Gastrocnemius medialis (tissue), 4 donors: ENCODE results near the gene ANTKMT. TPM values are rescaled to one million over a fixed set of nuclear protein-coding genes. Genes with fewer than 3 reads are reported as not detected.

Source experiments
- ATAC-seq, 2 donors: fragments of 150-250 bp; one replicate each; pipeline ENCODE4 v1.9.1; 2016
- DNase-seq, 2 donors: peaks; one replicate each; pipeline ENCODE4 v3.0.0-alpha.2; 2019
- H3K27ac ChIP-seq, 4 donors: fragments of 200-600 bp; sonication (generic); 1 replicate in 1 of 4; 2 replicates in 3 of 4; pipeline ENCODE4 v1.5.1; 2016 to 2018; ENCODE audit warnings: mild to moderate bottlenecking in 2 of 4, moderate library complexity in 1 of 4
- H3K27me3 ChIP-seq, 3 donors: fragments of 200-600 bp; sonication (generic) in 2 of 3; 1 replicate in 1 of 3; 2 replicates in 2 of 3; pipeline versions ENCODE4 v1.5.1 to v1.6.0; 2016 to 2019; ENCODE audit warnings: mild to moderate bottlenecking in 1 of 3, moderate library complexity in 1 of 3
- H3K36me3 ChIP-seq, 2 donors: fragments of 200-600 bp; sonication (generic) in 1 of 2; one replicate each; pipeline ENCODE4 v1.5.1; 2017 to 2018
- H3K4me1 ChIP-seq, 2 donors: fragments of 200-600 bp; sonication (generic) in 1 of 2; one replicate each; pipeline ENCODE4 v1.5.1; 2016 to 2017; ENCODE audit warnings: mild to moderate bottlenecking in 2 of 2
- H3K4me3 ChIP-seq, 4 donors: fragments of 200-600 bp; sonication (generic) in 3 of 4; 1 replicate in 1 of 4; 2 replicates in 3 of 4; pipeline ENCODE4 v1.5.1; 2016 to 2019; ENCODE audit warnings: mild to moderate bottlenecking in 2 of 4
- H3K9me3 ChIP-seq, 3 donors: fragments of 200-600 bp; sonication (generic) in 2 of 3; 1 replicate in 1 of 3; 2 replicates in 2 of 3; pipeline ENCODE4 v1.5.1; 2016 to 2019
- CTCF ChIP-seq, 5 experiments: fragments of 450-650 bp in 3 of 5; fragments of 200-600 bp in 2 of 5; sonication (generic) in 2 of 5; IDR thresholded peaks in 4 of 5; conservative IDR thresholded peaks in 1 of 5; 1 replicate in 4 of 5; 2 replicates in 1 of 5; pipeline ENCODE4 v1.5.1; 2016 to 2019; ENCODE audit warnings: antibody characterized with exemption in 5 of 5, mild to moderate bottlenecking in 3 of 5, moderate library complexity in 3 of 5
- POLR2A ChIP-seq, 2 donors: fragments of 450-650 bp; IDR thresholded peaks; one replicate each; pipeline ENCODE4 v1.6.1; 2017; ENCODE audit warnings: antibody characterized with exemption in 2 of 2, mild to moderate bottlenecking in 2 of 2, moderate library complexity in 2 of 2
- in situ Hi-C, 4 donors: fragments of 200-750 bp; cut with MboI; loops; one replicate each; pipeline versions ENCODE4 v1.15.0 to v1.8.0; 2017; ENCODE audit warnings: low sequenced_read_pairs in 4 of 4
- intact Hi-C: fragments of 100-400 bp; cut with DNase I; formaldehyde crosslinking; loops from one replicate; pipeline ENCODE4 v1.15.1; 2023; ENCODE audit warnings: low total_unique reads
- total RNA-seq, 4 donors: library from RNA; depleted of rRNA; stranded (reverse); fragments of >200 nt; gene quantifications; one replicate each; pipeline versions ENCODE4 v1.1.0 to v1.2.3, GENCODE V29; 2016

Gene ANTKMT
- total RNA-seq, 4 donors from 2014 or later: 20.9 to 84.0 (median 38.7) TPM

GRCh38 chr16:717450-718245 is 3.3 kb upstream of the ANTKMT start:
- no peaks in the 10 kb centered on the region for H3K27me3 ChIP-seq
- TF ChIP-seq POLR2A (IDR thresholded peaks at IDR 0.05): no peak
- no peak for TF ChIP-seq CTCF (IDR thresholded peaks at IDR 0.05 in 4 of 5, conservative IDR thresholded peaks at IDR 0.05 in 1 of 5)
- no peaks in the 10 kb centered on the region for H3K9me3 ChIP-seq
- no peak overlapping the region for H3K4me3 ChIP-seq
- H3K4me1 ChIP-seq: peaks cover 24 to 39% of the 10 kb centered on the region in 2 donors
- no peak for DNase-seq
- in situ Hi-C loops: no loop called here
- ATAC-seq: no peak
- H3K27ac ChIP-seq: no peak overlapping the region
- no peaks in the 10 kb centered on the region for H3K36me3 ChIP-seq
- intact Hi-C loops: no loop called here

GRCh38 chr16:718389-718788 is 2.6 kb upstream of the ANTKMT start:
- Histone ChIP-seq H3K9me3 (no peaks in the 10 kb centered on the region), H3K4me1 (peaks cover 24 to 39% of the 10 kb centered on the region in 2 donors), H3K36me3 (no peaks in the 10 kb centered on the region), H3K27me3 (no peaks in the 10 kb centered on the region), H3K4me3 (no peak overlapping the region), H3K27ac (no peak overlapping the region)
- TF ChIP-seq POLR2A (IDR thresholded peaks at IDR 0.05) (no peak), CTCF (IDR thresholded peaks at IDR 0.05 in 4 of 5, conservative IDR thresholded peaks at IDR 0.05 in 1 of 5) (no peak)
- ATAC-seq (no peak), DNase-seq (no peak)
- in situ Hi-C loops: no loop called here
- intact Hi-C loops: no loop called here

- in situ Hi-C loops: no loop called here
- no peak for ATAC-seq
- no peak for DNase-seq
- Histone ChIP-seq H3K9me3 (no peaks in the 10 kb centered on the region), H3K4me3 (no peak overlapping the region), H3K27me3 (no peaks in the 10 kb centered on the region), H3K27ac (no peak overlapping the region), H3K36me3 (no peaks in the 10 kb centered on the region), H3K4me1 (peaks cover 24 to 39% of the 10 kb centered on the region in 2 donors)
- TF ChIP-seq POLR2A (IDR thresholded peaks at IDR 0.05): no peak
- no peak for TF ChIP-seq CTCF (IDR thresholded peaks at IDR 0.05 in 4 of 5, conservative IDR thresholded peaks at IDR 0.05 in 1 of 5)
- intact Hi-C loops: no loop called here
Measured at GRCh38 chr16:718922-719321, 2.0 kb upstream of the ANTKMT start.

GRCh38 chr16:719815-720446 is 1.0 kb upstream of the ANTKMT start:
- TF ChIP-seq CTCF (IDR thresholded peaks at IDR 0.05 in 4 of 5, conservative IDR thresholded peaks at IDR 0.05 in 1 of 5): no peak
- no peak for TF ChIP-seq POLR2A (IDR thresholded peaks at IDR 0.05)
- intact Hi-C loops: loop anchor here (2.0 kb wide), 1 partner anchor 69 kb away; the partner anchor contains the start of genes CHTF18 and RPUSD1
- no peak for ATAC-seq
- Histone ChIP-seq H3K4me1 (peaks cover 21 to 35% of the 10 kb centered on the region in 2 donors), H3K36me3 (no peaks in the 10 kb centered on the region), H3K9me3 (no peaks in the 10 kb centered on the region), H3K27ac (peak overlapping the region; percentile 86 to 95 (median 90)), H3K4me3 (peak overlapping the region; percentile 76 to 99 (median 83)), H3K27me3 (peaks cover 0 to 1% (median 0%) of the 10 kb centered on the region in 3 donors)
- in situ Hi-C loops: no loop called here
- DNase-seq: no peak
